Amniotic stem cell (primary cell): Measurements from ENCODE around the gene EHMT1.
"Not testable (repeated sequence)": the region's sequence is repeated elsewhere in the genome, so short reads cannot be mapped to it uniquely, and the experiment has no call there.

ENCODE experiments used
- DNase-seq: peaks from one replicate; lab custom pipeline; 2025; lab: John Stamatoyannopoulos, UW

EHMT1 gene

DNA sequence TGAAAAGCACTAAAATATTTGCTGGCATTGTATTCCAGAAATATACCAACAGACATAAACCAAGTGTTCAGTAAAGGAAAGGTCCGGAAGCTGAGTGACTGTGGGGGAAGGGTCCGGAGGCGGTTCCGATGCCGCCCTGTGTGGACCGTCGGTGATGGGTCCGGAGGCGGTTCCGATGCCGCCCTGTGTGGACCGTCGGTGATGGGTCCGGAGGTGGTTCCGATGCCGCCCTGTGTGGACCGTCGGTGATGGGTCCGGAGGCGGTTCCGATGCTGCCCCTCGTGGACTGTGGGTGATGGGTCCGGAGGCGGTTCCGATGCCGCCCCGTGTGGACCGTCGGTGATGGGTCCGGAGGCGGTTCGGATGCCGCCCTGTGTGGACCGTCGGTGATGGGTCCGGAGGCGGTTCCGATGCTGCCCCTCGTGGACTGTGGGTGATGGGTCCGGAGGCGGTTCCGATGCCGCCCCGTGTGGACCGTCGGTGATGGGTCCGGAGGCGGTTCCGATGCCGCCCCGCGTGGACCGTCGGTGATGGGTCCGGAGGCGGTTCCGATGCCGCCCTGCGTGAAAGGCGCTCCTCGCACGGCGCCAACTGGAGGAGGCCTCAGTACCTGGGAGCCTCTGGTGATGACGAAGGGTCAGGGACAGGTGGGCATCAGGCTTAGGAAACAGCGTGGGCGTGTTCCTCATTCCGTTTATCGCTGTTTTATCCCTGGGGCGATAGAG lies 191.1 kb downstream of the EHMT1 start:
- DNase-seq, result not testable (repeated sequence)

DNA sequence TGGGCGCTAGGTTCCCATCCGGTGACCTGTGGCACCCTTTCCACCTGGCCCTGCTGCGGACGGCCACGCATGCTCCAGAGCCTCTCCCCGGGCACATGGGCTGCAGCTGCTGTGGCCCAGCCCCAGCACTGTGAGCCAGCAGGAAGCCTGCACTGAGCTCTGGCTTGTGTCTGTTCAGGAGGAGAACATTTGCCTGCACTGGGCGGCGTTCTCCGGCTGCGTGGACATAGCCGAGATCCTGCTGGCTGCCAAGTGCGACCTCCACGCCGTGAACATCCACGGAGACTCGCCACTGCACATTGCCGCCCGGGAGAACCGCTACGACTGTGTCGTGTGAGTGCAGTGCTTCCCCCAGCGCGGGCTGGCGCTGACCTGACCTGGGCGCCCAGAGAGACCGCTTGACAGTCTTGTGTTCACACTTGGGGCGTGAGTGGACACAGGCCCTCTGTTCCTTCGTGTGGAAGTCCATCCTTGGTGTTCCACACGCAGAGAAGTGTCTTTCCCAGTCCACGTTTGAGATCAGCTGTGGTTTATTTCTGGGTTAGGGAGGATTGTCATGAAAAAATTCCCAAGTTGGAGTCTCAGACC lies 192.6 kb downstream of the EHMT1 start:
- no peak for DNase-seq

DNA sequence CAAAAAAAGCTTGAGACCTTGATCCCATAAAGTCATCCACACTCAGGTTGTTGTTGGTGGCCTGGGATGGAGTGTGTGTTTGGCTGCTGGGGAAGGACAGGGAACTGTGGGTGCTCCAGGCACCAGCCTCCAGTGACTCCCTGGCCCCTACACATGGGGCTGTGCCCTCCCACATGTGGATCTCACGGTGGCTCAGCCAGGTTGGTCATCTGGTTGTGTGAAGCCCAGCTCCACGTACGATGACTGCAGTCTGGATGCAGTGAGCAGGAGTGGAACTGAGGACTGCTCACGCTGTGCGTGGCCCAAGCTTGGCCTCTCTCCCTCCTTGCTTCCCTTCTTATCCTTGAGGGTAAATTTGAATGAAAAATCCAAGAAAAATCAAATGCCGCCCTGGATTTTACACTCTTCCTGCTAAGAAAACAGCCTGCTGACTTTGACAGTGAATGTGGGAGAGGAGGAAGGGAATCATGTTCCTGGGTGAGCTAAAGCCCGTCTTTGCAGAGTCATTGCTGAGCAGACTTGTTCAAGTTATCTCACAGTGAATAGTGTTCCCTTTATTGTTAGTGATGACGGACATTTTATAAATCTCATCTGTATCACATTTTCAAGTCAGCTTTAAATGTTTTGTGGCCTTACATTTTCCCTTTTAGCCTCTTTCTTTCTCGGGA lies 193.7 kb downstream of the EHMT1 start:
- no peak for DNase-seq

DNA sequence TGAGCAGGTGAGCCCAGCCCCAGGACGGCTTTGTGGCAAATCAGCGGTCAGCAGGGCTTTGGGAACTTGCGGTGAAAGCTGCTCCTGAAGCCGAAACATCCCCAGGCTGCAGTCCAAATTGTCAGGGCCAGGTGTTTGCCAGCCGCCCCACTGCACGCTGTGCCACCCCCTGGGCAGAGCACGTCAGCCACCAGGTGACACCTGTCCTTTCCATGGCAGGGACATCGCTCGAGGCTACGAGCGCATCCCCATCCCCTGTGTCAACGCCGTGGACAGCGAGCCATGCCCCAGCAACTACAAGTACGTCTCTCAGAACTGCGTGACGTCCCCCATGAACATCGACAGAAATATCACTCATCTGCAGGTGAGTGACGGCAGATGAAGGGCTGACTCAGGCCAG lies 194.4 kb downstream of the EHMT1 start:
- DNase-seq, result no peak

DNA sequence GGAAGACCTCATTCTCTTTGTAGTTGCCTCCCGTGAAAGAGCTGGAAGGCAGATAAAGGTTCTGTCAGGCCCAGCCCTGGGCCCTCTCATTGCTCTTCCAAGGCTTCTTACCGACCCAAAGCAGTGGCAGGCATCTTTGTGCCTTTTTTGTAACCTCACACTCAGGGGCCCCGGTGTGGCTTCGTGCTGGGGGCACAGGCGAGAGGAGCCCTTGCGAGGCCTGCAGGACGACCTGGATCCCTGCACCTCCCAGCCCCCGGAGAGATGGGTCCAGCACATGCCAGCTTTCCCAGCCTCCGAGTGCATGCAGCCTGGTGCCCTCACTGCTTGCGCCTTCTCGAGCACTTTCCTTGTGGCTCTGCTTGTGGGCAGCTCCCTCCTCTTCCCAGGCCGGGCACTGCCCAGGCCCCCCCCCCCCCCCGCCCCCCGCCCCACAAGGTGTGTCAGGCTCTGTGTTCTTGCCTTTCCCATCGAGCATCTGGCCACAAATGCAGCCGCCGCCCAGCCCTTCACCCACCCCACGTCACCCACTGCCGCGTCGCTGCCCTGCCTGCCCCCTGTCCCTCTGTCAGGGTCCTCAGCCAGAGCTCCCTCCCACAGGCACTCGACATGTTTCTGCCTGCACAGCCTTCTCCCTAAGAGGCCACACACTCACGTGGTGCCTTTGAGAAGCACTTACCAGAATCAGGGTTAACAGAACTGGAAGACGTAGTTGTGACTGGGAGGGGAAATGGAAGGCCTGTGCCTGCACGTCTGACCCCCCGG lies 195.0 kb downstream of the EHMT1 start:
- DNase-seq, result no peak

DNA sequence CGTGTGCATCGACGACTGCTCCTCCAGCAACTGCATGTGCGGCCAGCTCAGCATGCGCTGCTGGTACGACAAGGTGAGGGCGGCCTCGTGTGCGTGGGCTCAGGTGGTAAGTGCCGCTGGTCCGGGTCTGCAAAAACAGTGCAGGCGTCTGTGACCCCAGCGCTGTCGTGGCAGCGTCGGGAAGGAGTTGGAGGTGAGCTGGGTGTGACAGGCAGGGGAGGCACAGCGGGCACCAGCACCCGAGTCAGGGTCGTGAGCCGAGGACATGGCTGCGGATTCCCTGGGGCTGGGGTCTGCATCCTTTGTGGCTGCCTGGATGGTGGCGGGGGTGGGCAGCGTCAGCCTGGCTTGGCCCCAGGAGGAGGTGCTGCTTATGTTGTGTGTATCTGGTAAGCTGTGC lies 195.6 kb downstream of the EHMT1 start:
- DNase-seq, result no peak

DNA sequence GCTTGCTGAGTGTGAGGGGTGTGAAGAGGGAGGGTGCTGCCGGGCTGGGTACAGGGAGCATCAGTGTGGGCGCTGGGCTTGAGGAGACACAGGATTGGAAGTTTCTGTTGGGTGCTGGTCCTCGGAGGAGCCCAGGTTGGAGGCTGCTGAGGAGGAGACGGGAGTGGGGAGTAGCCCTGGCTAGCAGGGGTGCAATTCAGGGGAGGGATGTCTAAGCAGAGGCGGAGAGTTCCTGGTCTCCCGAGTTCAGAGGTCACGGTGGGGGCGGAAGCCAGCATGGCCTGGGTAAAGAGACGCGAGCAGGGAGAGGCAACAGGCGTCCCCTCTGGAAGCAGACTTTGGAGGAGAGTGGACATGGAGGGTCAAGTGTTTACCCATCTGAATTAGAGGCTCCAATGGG lies 196.0 kb downstream of the EHMT1 start:
- DNase-seq, result no peak

DNA sequence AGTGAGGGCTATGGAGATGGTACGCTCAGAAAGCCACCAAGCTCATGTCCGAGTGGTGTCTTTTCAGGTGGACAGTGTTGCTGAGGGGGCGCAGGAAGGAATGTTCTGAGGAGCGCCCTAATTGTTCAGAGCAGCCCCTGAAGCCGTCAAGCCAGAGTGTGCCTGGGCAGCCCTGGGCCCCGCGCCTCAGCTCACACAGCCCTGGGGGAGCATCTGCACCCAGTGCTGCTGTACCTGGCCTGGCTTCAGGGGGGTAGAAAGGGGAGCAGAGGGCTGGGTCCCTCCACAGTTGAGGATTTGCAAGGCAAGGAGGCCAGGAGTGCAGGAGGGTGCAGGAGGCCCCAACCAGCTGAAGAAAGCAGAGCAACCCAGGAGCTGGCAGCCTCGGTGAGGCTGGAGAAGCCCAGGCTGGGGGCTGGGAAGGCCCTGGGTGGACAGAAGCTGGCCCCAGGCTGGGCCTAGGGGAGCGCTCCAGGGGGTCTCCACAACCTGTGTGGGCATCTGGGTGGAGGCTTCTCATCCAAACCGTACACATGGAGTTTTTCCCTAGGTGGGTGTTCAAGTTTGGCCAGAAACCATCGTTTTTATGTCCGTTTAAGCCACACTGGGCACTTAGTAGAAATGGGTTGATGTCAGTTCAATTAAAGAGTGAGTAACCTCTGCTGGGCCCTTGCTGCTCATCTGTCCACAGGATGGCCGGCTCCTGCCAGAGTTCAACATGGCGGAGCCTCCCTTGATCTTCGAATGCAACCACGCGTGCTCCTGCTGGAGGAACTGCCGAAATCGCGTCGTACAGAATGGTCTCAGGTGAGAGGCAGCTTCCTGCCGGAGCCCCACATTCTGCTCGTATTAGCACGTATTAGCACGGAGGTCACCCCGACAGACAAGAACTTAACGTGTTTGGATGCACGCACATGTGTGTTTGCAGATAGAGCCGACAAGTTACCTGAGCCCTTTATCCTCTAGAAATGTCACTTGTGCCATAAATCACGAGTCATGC lies 196.8 kb downstream of the EHMT1 start:
- no peak for DNase-seq

DNA sequence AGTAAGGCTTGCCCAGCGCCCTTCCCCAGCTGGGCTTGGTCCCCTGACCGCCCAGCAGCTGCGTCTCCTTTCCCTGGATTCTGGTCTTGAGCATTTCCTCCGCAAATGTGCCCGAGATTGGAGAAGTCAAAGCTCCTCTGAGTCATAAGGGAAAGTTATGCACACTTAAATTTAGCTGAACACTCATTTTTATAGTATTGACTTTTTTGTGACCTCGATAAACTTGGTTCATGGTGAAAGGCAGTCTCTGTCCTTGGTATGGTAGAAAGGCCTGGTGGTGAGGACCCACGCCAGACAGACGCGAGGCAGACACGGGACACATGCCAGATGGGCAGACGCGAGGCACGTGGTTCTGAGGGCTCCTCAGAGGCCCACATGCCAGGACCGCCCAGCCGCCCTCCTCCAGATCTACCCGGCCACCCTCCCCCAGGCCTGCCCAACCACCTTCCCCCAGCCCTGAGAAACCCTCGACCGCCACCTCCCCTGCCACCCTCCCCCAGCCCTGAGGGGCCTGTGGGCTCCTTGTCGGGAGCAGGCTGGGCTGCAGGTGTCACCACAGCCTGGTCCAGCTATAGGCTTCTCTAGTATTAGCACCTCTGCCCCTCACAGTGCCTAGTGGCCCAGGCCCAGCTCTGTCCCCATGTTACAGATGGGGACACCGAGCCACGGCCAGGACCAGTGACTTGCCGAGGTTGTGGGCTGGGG lies 197.9 kb downstream of the EHMT1 start:
- DNase-seq, result no peak

DNA sequence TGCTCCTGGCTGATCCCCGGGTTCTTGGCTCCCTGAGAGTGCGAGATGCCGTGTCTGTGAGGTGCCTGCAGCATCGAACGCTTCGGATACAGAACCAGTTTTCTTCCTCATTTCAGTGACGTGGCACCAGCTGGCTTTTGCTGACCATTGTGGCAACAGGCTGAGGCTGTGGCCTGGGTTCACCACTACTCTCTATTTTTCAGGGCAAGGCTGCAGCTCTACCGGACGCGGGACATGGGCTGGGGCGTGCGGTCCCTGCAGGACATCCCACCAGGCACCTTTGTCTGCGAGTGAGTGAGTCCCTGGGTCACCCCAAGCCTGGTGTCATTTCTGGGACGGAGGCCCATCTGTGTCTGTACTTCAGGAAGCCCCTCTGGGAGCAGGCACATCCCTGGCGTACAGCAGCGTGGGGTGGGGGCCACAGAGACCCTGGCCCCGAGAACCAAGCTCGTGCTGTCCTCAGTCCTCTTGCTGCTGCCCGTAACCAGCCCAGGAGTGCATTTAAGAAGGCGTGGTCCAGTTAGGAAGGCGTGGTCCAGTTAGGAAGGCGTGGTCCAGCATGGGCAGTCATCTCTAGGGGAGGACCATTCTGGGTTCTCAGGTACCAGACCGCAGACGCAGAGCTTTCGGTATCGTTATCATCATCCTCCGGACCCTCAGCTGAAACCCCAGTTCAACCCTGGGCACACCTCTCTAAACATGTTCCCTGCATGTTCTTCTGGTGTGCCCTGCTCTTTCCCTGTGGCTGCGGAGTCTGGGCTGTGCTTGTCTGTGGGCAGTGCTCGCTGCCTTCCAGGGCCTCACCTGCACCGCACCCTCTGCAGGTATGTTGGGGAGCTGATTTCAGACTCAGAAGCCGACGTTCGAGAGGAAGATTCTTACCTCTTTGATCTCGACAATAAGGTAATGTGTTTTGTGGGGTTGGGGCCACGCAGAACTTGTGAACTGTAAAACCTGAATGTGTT lies 198.7 kb downstream of the EHMT1 start:
- no peak for DNase-seq

DNA sequence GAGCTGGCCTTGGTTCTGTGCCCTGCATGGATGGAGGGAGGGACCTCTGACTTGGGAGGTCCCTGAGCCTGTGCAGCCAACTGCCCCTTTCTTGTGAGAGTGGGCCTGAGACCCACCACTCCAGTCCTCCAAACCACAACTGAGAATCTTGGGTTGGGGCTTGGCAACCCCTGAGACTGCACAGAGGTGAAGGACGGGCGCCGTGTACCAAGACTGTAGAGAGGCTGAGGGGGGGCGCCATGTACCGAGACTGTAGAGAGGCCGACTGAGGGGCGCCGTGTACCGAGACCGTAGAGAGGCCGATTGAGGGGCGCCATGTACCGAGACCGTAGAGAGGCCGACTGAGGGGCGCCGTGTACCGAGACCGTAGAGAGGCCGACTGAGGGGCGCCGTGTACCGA lies 199.5 kb downstream of the EHMT1 start:
- no peak for DNase-seq

DNA sequence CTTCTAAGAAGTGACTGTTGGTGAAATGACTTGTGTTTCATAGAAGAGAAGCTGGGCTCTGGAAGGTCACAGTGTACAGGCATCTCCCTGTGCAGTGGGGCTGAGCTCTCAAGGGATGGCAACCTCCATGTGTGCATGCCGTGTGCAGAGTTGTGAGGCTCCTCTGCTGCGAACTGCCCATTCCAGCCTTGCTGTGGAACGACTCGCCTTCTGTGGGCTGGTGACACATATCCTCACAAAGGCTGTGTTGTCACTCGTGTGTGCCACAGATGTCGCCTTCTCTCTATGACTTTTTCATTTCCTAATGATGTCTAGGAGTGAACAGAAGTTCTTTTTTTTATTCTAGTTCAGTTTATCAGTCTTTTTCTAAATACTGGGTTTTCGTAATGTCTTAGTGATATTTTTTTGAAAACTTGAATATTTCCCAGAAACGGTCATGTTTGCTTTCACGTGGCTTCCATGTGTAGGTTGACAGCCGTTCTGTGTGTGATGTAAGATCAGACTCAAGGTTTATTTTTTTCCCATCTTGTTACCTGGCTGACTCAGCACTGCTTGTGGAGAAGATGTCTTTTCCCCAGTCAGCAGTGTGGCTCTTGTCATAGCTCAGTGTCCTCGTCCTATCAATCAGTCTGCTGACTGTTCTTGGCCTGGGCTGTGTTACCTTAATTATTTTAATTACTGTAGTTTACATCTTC lies 201.5 kb downstream of the EHMT1 start:
- DNase-seq, result no peak

DNA sequence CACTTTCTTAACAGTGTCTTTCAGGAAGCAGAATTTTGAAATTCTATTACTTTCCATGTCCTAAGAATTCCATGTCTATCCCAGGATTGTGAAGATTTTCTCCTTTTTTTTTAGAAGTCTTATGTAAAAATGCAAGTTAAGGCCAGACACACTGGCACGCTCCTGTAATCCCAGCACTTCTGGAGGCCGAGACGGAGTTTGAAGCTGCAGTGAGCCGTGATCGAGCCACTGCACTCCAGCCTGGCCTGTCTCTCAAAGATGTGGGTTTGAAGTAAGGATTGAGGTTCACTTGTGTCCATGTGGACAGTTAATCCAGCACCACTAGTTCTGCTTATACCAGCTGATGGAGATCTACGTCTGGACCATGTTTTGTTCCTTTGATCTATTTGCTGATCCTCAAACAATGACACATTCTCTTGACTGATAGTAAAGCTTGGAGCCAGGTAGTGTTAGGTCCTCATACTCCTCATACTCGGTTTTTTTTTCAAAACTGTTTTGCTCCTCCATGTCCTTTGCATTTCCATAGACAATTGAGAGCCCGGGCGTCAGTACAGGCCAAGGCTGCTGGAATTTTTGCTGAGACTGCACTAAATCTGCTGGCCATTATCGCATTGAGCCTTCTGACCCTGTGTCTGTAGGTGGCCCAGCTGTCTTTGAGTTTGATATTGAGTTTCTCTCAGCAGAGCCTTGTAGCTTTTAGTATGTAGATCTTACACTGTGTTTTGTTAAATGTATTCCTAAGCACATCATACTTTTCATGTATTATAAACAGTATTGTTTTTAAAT lies 205.4 kb downstream of the EHMT1 start:
- DNase-seq, result no peak

DNA sequence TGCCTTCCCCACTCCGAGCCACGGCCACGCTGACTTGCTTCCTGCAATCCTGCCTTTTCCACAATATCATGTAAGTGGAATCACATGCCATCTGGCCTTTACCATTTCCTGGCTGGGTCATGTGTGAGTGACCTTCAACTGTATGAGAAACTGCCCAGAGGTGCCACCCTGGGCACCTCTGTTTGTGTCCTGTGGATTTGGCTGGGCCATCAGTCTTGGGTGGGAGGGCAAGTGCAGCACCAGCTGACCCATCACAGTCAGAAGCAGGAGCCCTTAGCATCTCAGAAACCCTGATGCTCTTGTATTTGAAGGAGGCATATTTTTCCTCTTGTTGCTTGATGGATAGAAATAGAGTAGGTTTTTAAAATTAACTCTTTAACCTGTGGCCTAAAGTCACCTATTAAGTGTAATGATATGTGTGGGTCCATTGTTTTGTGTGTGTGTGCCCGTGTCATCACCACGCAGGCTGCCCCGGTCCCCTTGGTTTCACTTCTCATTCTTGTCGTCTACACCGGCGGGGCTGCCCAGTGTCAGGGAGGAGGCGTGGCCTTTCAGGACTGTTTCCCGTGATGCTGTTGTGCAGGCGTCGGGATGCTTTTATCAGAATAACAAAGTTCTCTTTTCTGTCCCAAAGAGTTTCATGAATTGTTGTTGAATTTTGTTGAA lies 206.7 kb downstream of the EHMT1 start:
- DNase-seq, result no peak

DNA sequence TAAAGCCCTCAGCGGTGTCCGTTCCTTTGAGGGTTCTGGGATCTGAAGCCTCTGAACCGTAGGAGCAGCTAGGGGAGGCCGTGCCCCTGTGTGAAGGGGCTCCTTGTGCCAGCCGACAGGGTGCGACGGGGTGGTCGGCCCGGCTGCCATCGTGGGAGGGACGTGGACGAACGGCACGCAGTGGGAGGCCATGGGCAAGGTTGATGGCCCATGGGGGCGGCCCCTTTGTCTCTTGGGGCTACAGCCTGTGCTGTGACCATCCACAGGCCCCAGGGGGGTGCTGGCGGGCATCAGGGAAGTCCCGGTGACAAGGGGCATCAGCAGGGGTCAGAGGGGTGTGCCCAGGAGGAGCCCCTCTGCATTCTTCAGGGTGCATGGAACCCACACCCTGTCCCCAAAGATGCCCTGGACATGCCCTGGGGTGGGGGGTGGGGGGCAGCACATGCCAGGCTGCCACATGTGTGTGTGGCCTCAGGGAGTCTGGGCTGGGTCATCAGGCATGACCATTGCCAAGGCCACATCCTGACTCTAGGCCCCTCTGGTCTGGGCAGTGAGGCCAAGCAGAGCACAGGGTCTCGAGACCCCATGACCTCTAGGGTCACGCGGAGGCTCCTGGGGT lies 209.2 kb downstream of the EHMT1 start:
- DNase-seq, result no peak

DNA sequence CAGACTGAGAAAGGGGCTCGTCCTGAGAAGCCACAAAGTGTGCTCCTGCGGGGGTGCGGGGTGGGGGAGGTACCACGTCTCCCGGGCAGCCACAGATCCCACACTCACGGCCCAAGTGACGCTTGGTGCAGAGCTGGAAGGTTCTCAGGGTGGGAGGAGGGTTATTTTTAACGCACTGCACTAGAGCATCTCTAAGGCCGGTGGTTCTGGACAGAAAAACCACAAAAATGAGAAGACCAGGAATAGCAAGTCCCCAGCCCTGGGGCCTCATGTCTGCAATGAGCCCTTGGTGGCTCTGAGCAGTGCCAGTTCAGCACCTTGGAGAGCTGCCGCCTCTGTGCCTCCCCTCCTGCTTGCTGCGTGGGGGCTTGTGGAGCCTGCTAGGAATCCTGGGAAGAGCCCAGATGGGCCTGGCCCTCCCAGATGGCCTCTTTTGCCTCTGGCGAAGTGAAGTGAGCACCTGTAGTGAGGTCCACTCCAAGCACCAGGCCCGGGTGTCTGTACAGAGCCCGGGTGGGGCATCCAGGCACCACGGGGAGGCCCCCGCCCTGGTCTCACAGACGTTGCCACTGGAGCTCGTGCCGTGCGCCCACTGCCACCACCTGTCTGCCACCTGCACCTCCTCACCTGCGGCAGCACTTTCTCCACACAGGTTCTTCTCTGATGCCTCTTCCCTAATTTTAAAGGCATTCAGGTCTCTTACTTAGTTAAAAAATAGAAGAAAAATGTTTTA lies 209.9 kb downstream of the EHMT1 start:
- no peak for DNase-seq
